Cerebellar nuclear complex (tissue), 1 donor: ENCODE data around the gene CCNQ.

Experiments
- DNase-seq, 2 experiments: peaks; one replicate each; lab custom pipeline; 2025; lab: John Stamatoyannopoulos, UW

CCNQ gene

GRCh38 chrX:153576239-153576870 lies 22.6 kb downstream of the CCNQ start:
- no peak for DNase-seq

GRCh38 chrX:153573984-153574383 lies 25.0 kb downstream of the CCNQ start:
- DNase-seq, result no peak

- DNase-seq, result no peak
Measured at GRCh38 chrX:153572601-153573000, 26.3 kb downstream of the CCNQ start.

- DNase-seq, result no peak
Measured at GRCh38 chrX:153571534-153571908, 27.4 kb downstream of the CCNQ start.

- no peak for DNase-seq
Measured at GRCh38 chrX:153569475-153569874, 29.5 kb downstream of the CCNQ start.

GRCh38 chrX:153568451-153569011 lies 30.4 kb downstream of the CCNQ start:
- DNase-seq, result no peak

- no peak for DNase-seq
Measured at GRCh38 chrX:153565996-153566580, 32.9 kb downstream of the CCNQ start.

- DNase-seq, result no peak
Measured at GRCh38 chrX:153564047-153564606, 34.8 kb downstream of the CCNQ start.

- DNase-seq, result no peak
Measured at GRCh38 chrX:153562546-153562945, 36.4 kb downstream of the CCNQ start.

GRCh38 chrX:153561337-153561736 lies 37.6 kb downstream of the CCNQ start:
- no peak for DNase-seq

- DNase-seq, result no peak
Measured at GRCh38 chrX:153560466-153560865, 38.5 kb downstream of the CCNQ start.

GRCh38 chrX:153560000-153560399 lies 38.9 kb downstream of the CCNQ start:
- DNase-seq, result no peak

GRCh38 chrX:153557618-153558355 lies 41.2 kb downstream of the CCNQ start:
- no peak for DNase-seq

GRCh38 chrX:153556767-153557166 lies 42.2 kb downstream of the CCNQ start:
- DNase-seq, result no peak

GRCh38 chrX:153554519-153555167 lies 44.3 kb downstream of the CCNQ start:
- DNase-seq, result peak in 1 of 2 experiments; percentile 29

- DNase-seq, result no peak
Measured at GRCh38 chrX:153551135-153551534, 47.8 kb downstream of the CCNQ start.

- DNase-seq, result no peak
Measured at GRCh38 chrX:153549807-153550206, 49.1 kb downstream of the CCNQ start.

- peak; percentile 30 to 31 for DNase-seq
Measured at GRCh38 chrX:153549231-153549630, 49.7 kb downstream of the CCNQ start.

- DNase-seq, result no peak
Measured at GRCh38 chrX:153547195-153547594, 51.7 kb downstream of the CCNQ start.

GRCh38 chrX:153546386-153546785 lies 52.6 kb downstream of the CCNQ start:
- peak in 1 of 2 experiments; percentile 21 for DNase-seq

- DNase-seq, result no peak
Measured at GRCh38 chrX:153544727-153545126, 54.2 kb downstream of the CCNQ start.

GRCh38 chrX:153539979-153540358 lies 59.0 kb downstream of the CCNQ start:
- DNase-seq, result no peak
